Uterus (tissue), 4 donors: ENCODE data around the gene RAB40AL. TPM values are rescaled to one million over a fixed set of nuclear protein-coding genes. Genes with fewer than 3 reads are reported as not detected.
"Not testable (repeated sequence)": the region's sequence is repeated elsewhere in the genome, so short reads cannot be mapped to it uniquely, and the experiment has no call there.

Experiments used
- DNase-seq, 2 donors: peaks; one replicate each; pipeline ENCODE4 v3.0.0-alpha.2; 2019 to 2020
- H3K27ac ChIP-seq, 2 donors: fragments of 200-600 bp; sonication (generic); 1 replicate in 1 of 2; 2 replicates in 1 of 2; pipeline ENCODE4 v1.5.1; 2016 to 2018
- H3K27me3 ChIP-seq, 2 donors: fragments of 200-600 bp; sonication (generic); one replicate each; pipeline ENCODE4 v1.5.1; 2018 to 2019; ENCODE audit warnings: control low read depth in 1 of 2
- H3K36me3 ChIP-seq, 2 donors: fragments of 200-600 bp; sonication (generic); one replicate each; pipeline ENCODE4 v1.5.1; 2019; ENCODE audit warnings: control low read depth in 1 of 2
- H3K4me1 ChIP-seq, 2 donors: fragments of 200-600 bp; sonication (generic); one replicate each; pipeline ENCODE4 v1.5.1; 2018 to 2019; ENCODE audit warnings: control low read depth in 1 of 2
- H3K4me3 ChIP-seq, 2 donors: fragments of 200-600 bp; sonication (generic); 1 replicate in 1 of 2; 2 replicates in 1 of 2; pipeline ENCODE4 v1.5.1; 2018 to 2019; ENCODE audit warnings: mild to moderate bottlenecking in 1 of 2
- H3K9me3 ChIP-seq, 2 donors: fragments of 200-600 bp; sonication (generic); one replicate each; pipeline ENCODE4 v1.5.1; 2019; ENCODE audit warnings: control low read depth in 1 of 2
- POLR2A ChIP-seq, 2 donors: fragments of 450-650 bp; IDR thresholded peaks; one replicate each; pipeline ENCODE4 v1.6.1; 2016; ENCODE audit warnings: antibody characterized with exemption in 2 of 2, mild to moderate bottlenecking in 1 of 2, moderate library complexity in 1 of 2
- intact Hi-C: fragments of 100-400 bp; cut with DNase I; formaldehyde crosslinking; loops from one replicate; pipeline ENCODE4 v1.15.1; 2023; ENCODE audit warnings: low total_unique reads
- total RNA-seq, 4 donors: library from RNA; depleted of rRNA in 3 of 4; stranded (reverse); fragments of >200 nt in 3 of 4; gene quantifications; one replicate each; pipeline versions ENCODE4 v1.1.0 to v1.2.4, GENCODE V29; 2014 to 2023
- TF ChIP-seq, protein P1 (sequence below), 4 experiments: fragments of 200-600 bp in 2 of 4; fragments of 450-650 bp in 2 of 4; sonication (generic) in 2 of 4; IDR thresholded peaks; one replicate each; pipeline ENCODE4 v1.5.1; 2016 to 2019; ENCODE audit warnings: antibody characterized with exemption in 4 of 4, mild to moderate bottlenecking in 2 of 4, moderate library complexity in 1 of 4
- donor health status: DM: yes; HTN: yes; CAD: no.

Gene RAB40AL
- total RNA-seq, 4 donors from 2014 or later = 1.5 to 2.9 TPM; not detected in 2

DNA sequence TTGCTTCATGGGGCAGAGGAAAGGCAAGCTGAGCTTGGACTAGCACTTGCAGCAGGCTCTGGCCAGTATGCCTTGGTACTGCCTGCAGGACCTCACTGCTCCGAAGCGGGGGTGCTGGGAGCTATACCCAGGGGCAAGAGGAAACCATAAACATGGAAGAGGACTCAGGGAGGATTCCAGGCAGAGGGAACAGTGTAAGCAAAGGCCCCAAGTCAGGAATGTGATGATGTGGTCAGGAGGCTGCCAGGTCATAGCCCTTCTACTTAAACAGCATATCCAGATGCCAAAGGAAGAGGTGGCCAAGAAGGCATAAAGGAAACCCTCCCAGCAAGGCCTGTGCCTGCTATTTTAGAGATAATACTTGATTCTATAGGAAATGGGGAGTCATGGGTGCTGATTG lies 31.1 kb downstream of the RAB40AL start:
- H3K27me3 ChIP-seq = no peaks in the 10 kb centered on the region
- TF ChIP-seq, protein P1, sequence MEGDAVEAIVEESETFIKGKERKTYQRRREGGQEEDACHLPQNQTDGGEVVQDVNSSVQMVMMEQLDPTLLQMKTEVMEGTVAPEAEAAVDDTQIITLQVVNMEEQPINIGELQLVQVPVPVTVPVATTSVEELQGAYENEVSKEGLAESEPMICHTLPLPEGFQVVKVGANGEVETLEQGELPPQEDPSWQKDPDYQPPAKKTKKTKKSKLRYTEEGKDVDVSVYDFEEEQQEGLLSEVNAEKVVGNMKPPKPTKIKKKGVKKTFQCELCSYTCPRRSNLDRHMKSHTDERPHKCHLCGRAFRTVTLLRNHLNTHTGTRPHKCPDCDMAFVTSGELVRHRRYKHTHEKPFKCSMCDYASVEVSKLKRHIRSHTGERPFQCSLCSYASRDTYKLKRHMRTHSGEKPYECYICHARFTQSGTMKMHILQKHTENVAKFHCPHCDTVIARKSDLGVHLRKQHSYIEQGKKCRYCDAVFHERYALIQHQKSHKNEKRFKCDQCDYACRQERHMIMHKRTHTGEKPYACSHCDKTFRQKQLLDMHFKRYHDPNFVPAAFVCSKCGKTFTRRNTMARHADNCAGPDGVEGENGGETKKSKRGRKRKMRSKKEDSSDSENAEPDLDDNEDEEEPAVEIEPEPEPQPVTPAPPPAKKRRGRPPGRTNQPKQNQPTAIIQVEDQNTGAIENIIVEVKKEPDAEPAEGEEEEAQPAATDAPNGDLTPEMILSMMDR (IDR thresholded peaks at IDR 0.05) = no peak
- no peak for TF ChIP-seq POLR2A (IDR thresholded peaks at IDR 0.05)
- H3K4me1 ChIP-seq = no peaks in the 10 kb centered on the region
- no peaks in the 10 kb centered on the region for H3K36me3 ChIP-seq
- intact Hi-C loops = no loop called here
- no peak overlapping the region for H3K4me3 ChIP-seq
- H3K27ac ChIP-seq = no peak overlapping the region
- DNase-seq = no peak
- peaks cover 0 to 4% of the 10 kb centered on the region in 2 donors for H3K9me3 ChIP-seq

DNA sequence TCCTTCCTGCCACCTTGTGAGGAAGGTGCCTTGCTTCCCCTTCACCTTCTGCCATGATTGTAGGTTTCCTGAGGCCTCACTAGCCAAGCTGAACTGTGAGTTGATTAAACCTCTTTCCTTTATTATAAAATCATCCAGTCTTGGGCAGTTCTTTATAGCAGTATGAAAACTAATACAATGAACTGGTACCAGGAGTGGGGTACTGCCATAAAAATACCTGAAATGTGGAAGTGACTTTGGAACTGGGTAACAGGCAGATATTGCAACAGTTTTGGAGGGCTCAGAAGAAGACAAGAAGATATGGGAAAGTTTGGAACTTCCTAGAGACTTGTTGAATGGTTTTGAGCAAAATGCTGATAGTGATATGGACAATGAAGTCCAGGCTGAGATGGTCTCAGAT lies 34.5 kb downstream of the RAB40AL start:
- H3K27ac ChIP-seq, DNase-seq, H3K36me3 ChIP-seq, H3K27me3 ChIP-seq, H3K9me3 ChIP-seq, H3K4me1 ChIP-seq, H3K4me3 ChIP-seq, intact Hi-C loops: not testable (repeated sequence)

DNA sequence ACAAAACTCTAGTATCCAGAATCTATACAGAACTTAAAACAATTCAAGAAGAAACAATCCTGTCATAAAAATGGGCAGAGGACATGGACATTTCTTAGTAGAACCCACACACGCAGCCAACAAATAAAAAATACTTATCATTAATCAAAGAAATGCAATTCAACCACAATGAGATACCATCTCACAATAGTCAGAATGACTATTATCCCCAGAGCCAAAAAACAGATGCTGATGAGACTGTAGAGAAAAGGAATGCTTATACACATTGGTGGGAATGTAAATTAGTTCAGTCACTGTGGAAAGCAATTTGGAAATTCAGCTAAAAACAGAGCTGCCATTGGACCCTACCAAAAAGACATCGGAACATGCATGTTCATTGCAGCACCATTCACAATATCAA lies 37.9 kb downstream of the RAB40AL start:
- TF ChIP-seq, protein P1 (IDR thresholded peaks at IDR 0.05) = no peak
- no peak for TF ChIP-seq POLR2A (IDR thresholded peaks at IDR 0.05)
- H3K27me3 ChIP-seq = no peaks in the 10 kb centered on the region
- peaks cover 0 to 4% of the 10 kb centered on the region in 2 donors for H3K9me3 ChIP-seq
- H3K27ac ChIP-seq = no peak overlapping the region
- intact Hi-C loops = no loop called here
- no peak overlapping the region for H3K4me3 ChIP-seq
- DNase-seq = no peak
- H3K36me3 ChIP-seq = no peaks in the 10 kb centered on the region
- H3K4me1 ChIP-seq = no peaks in the 10 kb centered on the region

DNA sequence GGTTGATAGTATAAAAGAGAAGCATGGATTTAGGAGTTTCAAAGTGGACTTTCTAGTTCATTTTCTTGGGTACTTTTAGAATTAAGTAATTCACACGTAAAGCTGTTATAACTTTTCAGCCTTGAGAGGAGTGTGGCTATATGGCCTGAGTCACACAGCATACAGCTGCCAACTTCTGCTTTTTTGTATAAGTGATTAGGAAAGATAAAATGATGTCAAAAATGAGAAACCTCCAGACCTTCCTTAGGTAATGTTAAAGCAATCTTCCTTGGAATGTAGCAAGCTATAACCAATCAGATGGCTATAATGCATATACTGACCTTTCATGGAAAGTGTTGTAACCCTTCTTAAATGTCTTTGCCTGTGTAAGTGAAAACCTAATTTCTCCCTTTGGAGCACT lies 39.2 kb downstream of the RAB40AL start:
- no peak for DNase-seq
- no peaks in the 10 kb centered on the region for H3K36me3 ChIP-seq
- intact Hi-C loops = no loop called here
- no peak for TF ChIP-seq POLR2A (IDR thresholded peaks at IDR 0.05)
- TF ChIP-seq, protein P1 (IDR thresholded peaks at IDR 0.05) = no peak
- no peak overlapping the region for H3K4me3 ChIP-seq
- H3K9me3 ChIP-seq = peaks cover 0 to 4% of the 10 kb centered on the region in 2 donors
- H3K27me3 ChIP-seq = no peaks in the 10 kb centered on the region
- no peak overlapping the region for H3K27ac ChIP-seq
- no peaks in the 10 kb centered on the region for H3K4me1 ChIP-seq

DNA sequence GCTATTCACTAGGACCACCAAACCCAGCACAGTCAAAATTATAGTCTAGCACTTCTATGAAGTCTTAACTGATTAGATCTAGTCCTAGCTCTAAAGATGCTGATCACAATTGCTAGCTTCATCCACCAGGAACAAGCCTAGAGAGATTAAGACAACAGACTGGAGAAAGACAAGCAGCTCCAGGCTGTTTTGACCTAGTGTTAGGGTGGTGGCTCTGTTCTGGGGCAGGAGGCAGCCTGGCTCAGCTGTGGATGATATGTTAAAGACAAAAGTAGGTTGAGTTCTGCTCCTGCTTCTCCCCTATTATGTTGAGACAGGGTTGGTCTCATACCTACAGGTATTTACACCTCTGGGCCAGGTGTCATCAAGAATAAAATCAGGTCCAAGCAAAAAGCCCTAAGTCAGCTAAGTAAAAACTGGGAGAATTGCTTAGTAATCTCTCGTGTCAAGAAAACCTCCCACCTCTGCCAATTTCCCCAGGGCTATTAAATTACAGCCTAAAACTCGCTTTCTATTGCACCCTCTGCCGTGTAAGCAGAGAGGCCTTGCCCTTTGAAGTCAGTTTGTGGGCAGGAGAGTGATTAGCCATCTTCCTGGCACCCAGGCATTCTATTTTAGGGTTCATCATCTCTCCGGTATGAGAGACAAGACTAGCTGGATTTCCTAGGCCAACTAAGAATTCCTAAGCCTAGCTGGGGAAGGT lies 39.9 kb downstream of the RAB40AL start:
- TF ChIP-seq, protein P1 (IDR thresholded peaks at IDR 0.05) = no peak
- no peak for TF ChIP-seq POLR2A (IDR thresholded peaks at IDR 0.05)
- Histone ChIP-seq H3K4me1 (no peaks in the 10 kb centered on the region), H3K27me3 (no peaks in the 10 kb centered on the region), H3K9me3 (no peaks in the 10 kb centered on the region), H3K4me3 (no peak overlapping the region), H3K27ac (no peak overlapping the region), H3K36me3 (no peaks in the 10 kb centered on the region)
- intact Hi-C loops = no loop called here
- DNase-seq = no peak

DNA sequence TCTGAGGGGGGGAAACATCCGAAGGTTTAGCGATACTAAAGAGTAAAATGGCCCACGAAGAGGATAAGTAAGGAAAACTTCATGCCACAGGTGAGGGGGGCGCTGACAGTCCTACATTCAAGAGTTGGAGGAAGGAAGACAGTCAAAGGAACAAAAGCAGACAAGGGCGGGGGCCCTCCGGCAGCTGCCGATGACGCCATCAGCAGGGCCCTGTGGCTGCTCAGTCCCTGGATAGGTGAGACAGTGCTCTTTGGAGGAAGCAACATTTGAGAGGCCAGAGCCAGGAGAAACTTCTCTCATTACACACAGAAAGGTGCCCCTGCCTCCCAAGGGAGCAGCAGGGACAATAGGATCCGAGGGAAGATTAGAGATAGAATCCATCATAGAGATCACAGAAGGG lies 41.5 kb downstream of the RAB40AL start:
- Histone ChIP-seq H3K27ac (no peak overlapping the region), H3K27me3 (no peaks in the 10 kb centered on the region), H3K9me3 (no peaks in the 10 kb centered on the region), H3K36me3 (no peaks in the 10 kb centered on the region), H3K4me1 (no peaks in the 10 kb centered on the region), H3K4me3 (no peak overlapping the region)
- TF ChIP-seq, protein P1 (IDR thresholded peaks at IDR 0.05) = no peak
- no peak for TF ChIP-seq POLR2A (IDR thresholded peaks at IDR 0.05)
- intact Hi-C loops = no loop called here
- no peak for DNase-seq
